ENCODE results near the gene RCSD1.

The RCSD1 gene

GRCh38 chr1:167618366-167618765 lies 11.7 kb upstream of the RCSD1 start:
- no peak for DNase-seq (ENCODE audit: low read depth)

GRCh38 chr1:167618789-167619188 lies 11.2 kb upstream of the RCSD1 start:
- no peak for DNase-seq (ENCODE audit: low read depth)

GRCh38 chr1:167620002-167620401 lies 10.0 kb upstream of the RCSD1 start:
- no peak for DNase-seq (ENCODE audit: low read depth)

GRCh38 chr1:167621780-167622313 lies 8.2 kb upstream of the RCSD1 start:
- no peak for DNase-seq (ENCODE audit: low read depth)

- DNase-seq (ENCODE audit: low read depth) = no peak
Measured at GRCh38 chr1:167623951-167624350, 6.1 kb upstream of the RCSD1 start.

GRCh38 chr1:167625040-167625823 lies 4.8 kb upstream of the RCSD1 start:
- DNase-seq (ENCODE audit: low read depth) = no peak

GRCh38 chr1:167627615-167627864 lies 2.5 kb upstream of the RCSD1 start:
- DNase-seq (ENCODE audit: low read depth) = no peak

GRCh38 chr1:167627865-167628641 lies 2.0 kb upstream of the RCSD1 start:
- peak; percentile 57 for DNase-seq (ENCODE audit: low read depth)

- no peak for DNase-seq (ENCODE audit: low read depth)
Measured at GRCh38 chr1:167628741-167629515, 1.1 kb upstream of the RCSD1 start.

GRCh38 chr1:167630568-167631385 lies 745 bp downstream of the RCSD1 start:
- no peak for DNase-seq (ENCODE audit: low read depth)

GRCh38 chr1:167631386-167631935 lies 1.4 kb downstream of the RCSD1 start:
- no peak for DNase-seq (ENCODE audit: low read depth)

- no peak for DNase-seq (ENCODE audit: low read depth)
Measured at GRCh38 chr1:167631936-167632614, 2.0 kb downstream of the RCSD1 start.

GRCh38 chr1:167633258-167633944 lies 3.4 kb downstream of the RCSD1 start:
- no peak for DNase-seq (ENCODE audit: low read depth)

- no peak for DNase-seq (ENCODE audit: low read depth)
Measured at GRCh38 chr1:167634435-167634834, 4.4 kb downstream of the RCSD1 start.

GRCh38 chr1:167635156-167635648 lies 5.2 kb downstream of the RCSD1 start:
- DNase-seq (ENCODE audit: low read depth) = no peak

GRCh38 chr1:167635941-167636340 lies 5.9 kb downstream of the RCSD1 start:
- no peak for DNase-seq (ENCODE audit: low read depth)

- DNase-seq (ENCODE audit: low read depth) = no peak
Measured at GRCh38 chr1:167638064-167638463, 8.0 kb downstream of the RCSD1 start.

- no peak for DNase-seq (ENCODE audit: low read depth)
Measured at GRCh38 chr1:167640051-167640450, 10.0 kb downstream of the RCSD1 start.

GRCh38 chr1:167641786-167642500 lies 11.9 kb downstream of the RCSD1 start:
- no peak for DNase-seq (ENCODE audit: low read depth)

All from T follicular helper cell (primary cell).